Choroid plexus epithelial cell (primary cell): ENCODE measurements around the gene CLPSL1.
A peak's percentile ranks its signal among the peaks of the same experiment; 100 is the strongest.

Experiments used
- DNase-seq: peaks from one replicate; pipeline ENCODE4 v3.0.0-alpha.2; 2010; ENCODE audit warnings: low read depth
- H3K4me3 ChIP-seq: 2 replicates; pipeline ENCODE4 v1.5.1; 2011; ENCODE audit warnings: low read depth, mild to moderate bottlenecking, control low read depth, low read length, moderate library complexity
- CTCF ChIP-seq: conservative IDR thresholded peaks from 2 replicates; pipeline ENCODE4 v1.5.1; 2011; ENCODE audit warnings: low read depth, mild to moderate bottlenecking, control low read depth, inconsistent platforms, low read length, moderate library complexity

CLPSL1 gene

GRCh38 chr6:35747877-35748276 lies 32.9 kb upstream of the CLPSL1 start:
- TF ChIP-seq CTCF = no peak
- H3K4me3 ChIP-seq = no peak overlapping the region
- no peak for DNase-seq

DNA sequence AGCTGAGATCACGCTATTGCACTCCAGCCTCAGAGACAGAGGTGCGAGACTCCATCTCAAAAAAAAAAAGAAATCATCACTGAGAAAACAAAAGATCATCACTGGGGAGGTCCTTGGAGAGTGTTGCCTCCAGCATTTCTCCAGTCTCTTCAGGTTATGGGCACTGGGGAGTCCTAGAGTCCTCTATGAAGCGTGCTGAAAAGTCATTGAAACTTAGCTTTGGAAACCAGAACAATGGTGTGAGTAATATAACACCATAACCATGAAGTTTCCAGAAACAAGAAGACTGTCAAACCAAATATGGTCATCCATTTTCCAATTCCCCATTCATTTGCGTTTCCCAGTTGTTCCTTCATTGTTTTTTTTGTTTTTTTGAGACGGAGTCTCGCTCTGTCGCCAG lies 30.3 kb upstream of the CLPSL1 start:
- DNase-seq = no peak
- no peak overlapping the region for H3K4me3 ChIP-seq
- no peak for TF ChIP-seq CTCF

DNA sequence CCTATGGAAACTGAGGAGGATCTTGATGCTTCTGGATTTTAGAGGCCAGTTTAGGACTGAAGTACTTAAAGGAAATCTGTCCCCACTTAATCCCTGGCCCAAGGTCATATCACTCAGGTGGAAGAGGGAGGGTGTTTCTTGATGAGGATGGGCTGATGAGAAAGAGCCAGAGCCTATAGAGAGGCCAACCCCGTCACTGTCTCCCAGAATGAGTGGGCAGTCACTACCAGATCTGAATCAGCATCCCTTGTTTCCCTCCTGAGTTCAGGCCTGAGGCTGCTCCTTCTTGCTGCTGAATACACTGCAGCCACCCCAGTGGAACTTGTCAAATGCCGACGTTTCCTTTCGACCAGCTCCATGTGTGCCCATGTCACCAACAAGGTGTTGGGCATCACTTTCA lies 29.2 kb upstream of the CLPSL1 start:
- no peak for DNase-seq
- no peak for TF ChIP-seq CTCF
- no peak overlapping the region for H3K4me3 ChIP-seq

GRCh38 chr6:35752330-35752729 lies 28.5 kb upstream of the CLPSL1 start:
- DNase-seq = no peak
- no peak for TF ChIP-seq CTCF
- H3K4me3 ChIP-seq = no peak overlapping the region

- peak; percentile 21 for DNase-seq
- TF ChIP-seq CTCF = no peak
- H3K4me3 ChIP-seq = no peak overlapping the region
Observed at GRCh38 chr6:35754452-35755277, 26.2 kb upstream of the CLPSL1 start.

DNA sequence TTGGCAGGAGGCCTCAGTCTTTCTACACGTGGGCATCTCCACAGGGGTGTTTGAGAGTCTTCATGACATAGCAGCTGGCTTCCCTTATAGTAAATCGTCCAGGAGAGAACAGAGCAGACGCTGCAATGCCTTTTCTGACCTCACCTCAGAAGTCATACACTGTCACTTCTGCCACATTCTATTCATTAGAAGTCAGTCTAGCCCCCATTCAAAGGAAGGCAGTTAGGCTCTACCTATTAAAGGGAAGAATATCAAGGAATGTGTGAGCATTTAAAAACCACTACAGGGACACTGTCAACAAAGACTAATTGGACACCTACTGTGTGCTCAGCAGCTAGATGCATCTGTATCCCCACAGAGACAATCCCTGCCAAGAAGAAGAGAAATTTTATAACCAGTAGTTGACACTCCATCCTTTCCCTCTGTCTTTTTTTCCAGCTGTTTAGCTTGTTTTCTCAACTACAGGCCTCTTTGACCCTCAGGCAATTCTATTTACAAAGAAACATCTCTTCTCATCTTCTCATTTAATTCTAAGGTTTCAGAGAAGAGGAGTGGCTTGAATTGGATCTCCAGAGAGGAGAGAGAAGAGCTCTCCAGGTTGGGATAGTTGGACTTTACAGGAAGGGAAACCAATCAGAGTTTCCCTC lies 25.4 kb upstream of the CLPSL1 start:
- no peak for DNase-seq
- no peak for TF ChIP-seq CTCF
- H3K4me3 ChIP-seq = no peak overlapping the region
